Measurements from ENCODE around the gene IL23A.
A peak's percentile ranks its signal among the peaks of the same experiment; 100 is the strongest.

Gene IL23A

DNA sequence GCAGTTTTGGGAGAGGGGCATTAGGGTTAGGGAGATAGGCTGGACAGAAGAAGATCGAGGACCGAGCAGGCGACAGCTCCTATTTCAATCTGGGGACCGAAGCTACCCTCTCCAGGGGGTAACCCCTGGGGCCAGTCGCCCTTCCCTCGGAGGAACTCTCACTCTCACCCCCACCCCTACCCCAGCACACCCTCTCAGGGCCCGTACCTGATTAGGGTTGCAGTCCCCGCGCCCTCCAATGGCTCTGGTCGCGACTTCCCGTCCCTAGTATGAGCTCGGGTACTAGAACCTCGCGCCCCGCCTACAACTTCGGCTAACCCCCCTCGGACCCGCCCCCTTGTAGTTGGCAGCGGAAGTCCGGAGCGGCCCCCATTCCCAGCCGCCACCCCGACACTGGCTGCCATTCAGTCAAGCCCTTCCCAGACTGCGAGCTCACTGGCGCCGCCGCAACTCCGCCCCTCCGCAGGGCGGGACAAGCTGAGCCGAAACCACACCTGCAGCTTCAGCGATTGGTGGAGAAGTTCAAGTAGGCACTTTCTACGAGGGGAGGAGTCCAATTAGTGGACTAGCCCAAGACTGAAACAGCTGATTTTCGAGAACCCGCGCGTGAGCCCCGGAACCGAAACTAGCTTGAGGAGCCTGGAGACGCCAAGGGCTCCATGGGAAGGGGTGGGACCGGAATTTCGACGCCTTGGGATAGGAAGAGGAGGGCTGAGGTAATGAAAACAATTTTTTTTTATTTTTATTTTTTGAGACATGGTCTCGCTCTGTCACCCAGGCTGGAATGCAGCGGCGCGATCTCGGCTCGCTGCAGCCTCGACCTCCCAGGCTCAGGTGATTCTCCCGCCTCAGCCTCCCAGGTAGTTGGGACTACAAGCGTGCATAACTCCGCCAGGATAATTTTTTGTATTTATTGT lies 21.4 kb downstream of the IL23A start, which contains the start of gene STAT2:
Gene STAT2 (minus strand): TSS at position 257 of the 917 bp plus-strand sequence. CDS start 3,536 bp downstream, outside the sequence.
- H3K27ac ChIP-seq (replicated peaks): peak within 1 kb of the TSS; percentile 66
- DNase-seq (ENCODE audit: low read depth in 1 of 2, low spot score in 1 of 2): peak; percentile 100
- no peaks in the 10 kb centered on the region for H3K27me3 ChIP-seq (ENCODE audit: insufficient read depth, poor library complexity, severe bottlenecking)
- TF ChIP-seq, protein P1, sequence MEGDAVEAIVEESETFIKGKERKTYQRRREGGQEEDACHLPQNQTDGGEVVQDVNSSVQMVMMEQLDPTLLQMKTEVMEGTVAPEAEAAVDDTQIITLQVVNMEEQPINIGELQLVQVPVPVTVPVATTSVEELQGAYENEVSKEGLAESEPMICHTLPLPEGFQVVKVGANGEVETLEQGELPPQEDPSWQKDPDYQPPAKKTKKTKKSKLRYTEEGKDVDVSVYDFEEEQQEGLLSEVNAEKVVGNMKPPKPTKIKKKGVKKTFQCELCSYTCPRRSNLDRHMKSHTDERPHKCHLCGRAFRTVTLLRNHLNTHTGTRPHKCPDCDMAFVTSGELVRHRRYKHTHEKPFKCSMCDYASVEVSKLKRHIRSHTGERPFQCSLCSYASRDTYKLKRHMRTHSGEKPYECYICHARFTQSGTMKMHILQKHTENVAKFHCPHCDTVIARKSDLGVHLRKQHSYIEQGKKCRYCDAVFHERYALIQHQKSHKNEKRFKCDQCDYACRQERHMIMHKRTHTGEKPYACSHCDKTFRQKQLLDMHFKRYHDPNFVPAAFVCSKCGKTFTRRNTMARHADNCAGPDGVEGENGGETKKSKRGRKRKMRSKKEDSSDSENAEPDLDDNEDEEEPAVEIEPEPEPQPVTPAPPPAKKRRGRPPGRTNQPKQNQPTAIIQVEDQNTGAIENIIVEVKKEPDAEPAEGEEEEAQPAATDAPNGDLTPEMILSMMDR (IDR thresholded peaks at IDR 0.05; ENCODE audit: insufficient read depth, low read length): no peak
- TF ChIP-seq POLR2AphosphoS5 (IDR thresholded peaks at IDR 0.05; ENCODE audit: low read depth) (peak; percentile 78), SPI1 (IDR thresholded peaks at IDR 0.05; ENCODE audit: borderline replicate concordance, low read depth) (peak; percentile 82; the same call in 1 of the 2 replicates), GABPA (IDR thresholded peaks at IDR 0.05; ENCODE audit: low read depth) (peak; percentile 69)
- TF ChIP-seq, protein P2, sequence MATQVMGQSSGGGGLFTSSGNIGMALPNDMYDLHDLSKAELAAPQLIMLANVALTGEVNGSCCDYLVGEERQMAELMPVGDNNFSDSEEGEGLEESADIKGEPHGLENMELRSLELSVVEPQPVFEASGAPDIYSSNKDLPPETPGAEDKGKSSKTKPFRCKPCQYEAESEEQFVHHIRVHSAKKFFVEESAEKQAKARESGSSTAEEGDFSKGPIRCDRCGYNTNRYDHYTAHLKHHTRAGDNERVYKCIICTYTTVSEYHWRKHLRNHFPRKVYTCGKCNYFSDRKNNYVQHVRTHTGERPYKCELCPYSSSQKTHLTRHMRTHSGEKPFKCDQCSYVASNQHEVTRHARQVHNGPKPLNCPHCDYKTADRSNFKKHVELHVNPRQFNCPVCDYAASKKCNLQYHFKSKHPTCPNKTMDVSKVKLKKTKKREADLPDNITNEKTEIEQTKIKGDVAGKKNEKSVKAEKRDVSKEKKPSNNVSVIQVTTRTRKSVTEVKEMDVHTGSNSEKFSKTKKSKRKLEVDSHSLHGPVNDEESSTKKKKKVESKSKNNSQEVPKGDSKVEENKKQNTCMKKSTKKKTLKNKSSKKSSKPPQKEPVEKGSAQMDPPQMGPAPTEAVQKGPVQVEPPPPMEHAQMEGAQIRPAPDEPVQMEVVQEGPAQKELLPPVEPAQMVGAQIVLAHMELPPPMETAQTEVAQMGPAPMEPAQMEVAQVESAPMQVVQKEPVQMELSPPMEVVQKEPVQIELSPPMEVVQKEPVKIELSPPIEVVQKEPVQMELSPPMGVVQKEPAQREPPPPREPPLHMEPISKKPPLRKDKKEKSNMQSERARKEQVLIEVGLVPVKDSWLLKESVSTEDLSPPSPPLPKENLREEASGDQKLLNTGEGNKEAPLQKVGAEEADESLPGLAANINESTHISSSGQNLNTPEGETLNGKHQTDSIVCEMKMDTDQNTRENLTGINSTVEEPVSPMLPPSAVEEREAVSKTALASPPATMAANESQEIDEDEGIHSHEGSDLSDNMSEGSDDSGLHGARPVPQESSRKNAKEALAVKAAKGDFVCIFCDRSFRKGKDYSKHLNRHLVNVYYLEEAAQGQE (IDR thresholded peaks at IDR 0.05; ENCODE audit: insufficient replicate concordance, low read depth): peak; percentile 48
- H3K4me3 ChIP-seq (replicated peaks; ENCODE audit: insufficient read depth, low read length): peak within 1 kb of the TSS; percentile 90

DNA sequence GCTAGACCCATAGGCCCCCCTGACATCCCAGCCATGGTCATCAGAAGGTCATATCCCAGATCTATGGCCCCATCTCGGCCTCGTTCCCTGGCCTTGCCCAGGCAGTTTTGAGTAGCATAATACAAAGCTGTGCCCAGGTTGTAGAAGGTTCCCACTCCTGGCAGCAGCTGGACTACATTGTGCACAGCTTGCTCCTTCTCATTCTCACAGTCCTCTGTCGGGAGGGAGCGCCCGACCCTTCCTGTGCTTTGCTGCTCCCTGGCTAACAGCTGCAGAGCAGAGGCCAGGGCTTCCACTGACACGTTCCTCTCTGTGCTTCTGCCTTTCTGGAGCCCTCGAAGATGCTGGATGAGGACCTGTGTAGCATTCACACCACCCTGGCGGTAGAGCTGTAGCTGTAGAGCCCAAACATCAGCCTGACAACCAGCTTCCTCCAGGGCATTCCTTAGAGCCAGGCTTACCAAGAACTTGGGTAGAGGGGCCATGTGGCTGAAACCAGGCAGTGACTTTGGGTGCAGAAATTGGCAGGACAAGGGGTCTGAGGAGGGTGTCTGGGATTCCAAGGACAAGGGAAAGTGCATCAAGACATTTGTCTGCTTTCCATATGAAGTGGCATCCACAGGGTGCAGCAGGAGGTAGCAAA lies 22.9 kb downstream of the IL23A start:
- Histone ChIP-seq H3K4me3 (replicated peaks; ENCODE audit: insufficient read depth, low read length) (no peak overlapping the region), H3K27me3 (ENCODE audit: insufficient read depth, poor library complexity, severe bottlenecking) (no peaks in the 10 kb centered on the region), H3K27ac (replicated peaks) (no peak overlapping the region)
- no peak for DNase-seq (ENCODE audit: low read depth in 1 of 2, low spot score in 1 of 2)
- no peak for TF ChIP-seq SPI1 (IDR thresholded peaks at IDR 0.05; ENCODE audit: borderline replicate concordance, low read depth)
- no peak for TF ChIP-seq POLR2AphosphoS5 (IDR thresholded peaks at IDR 0.05; ENCODE audit: low read depth)
- no peak for TF ChIP-seq GABPA (IDR thresholded peaks at IDR 0.05; ENCODE audit: low read depth)
- TF ChIP-seq, protein P2 (IDR thresholded peaks at IDR 0.05; ENCODE audit: insufficient replicate concordance, low read depth): no peak
- TF ChIP-seq, protein P1 (IDR thresholded peaks at IDR 0.05; ENCODE audit: insufficient read depth, low read length): no peak

DNA sequence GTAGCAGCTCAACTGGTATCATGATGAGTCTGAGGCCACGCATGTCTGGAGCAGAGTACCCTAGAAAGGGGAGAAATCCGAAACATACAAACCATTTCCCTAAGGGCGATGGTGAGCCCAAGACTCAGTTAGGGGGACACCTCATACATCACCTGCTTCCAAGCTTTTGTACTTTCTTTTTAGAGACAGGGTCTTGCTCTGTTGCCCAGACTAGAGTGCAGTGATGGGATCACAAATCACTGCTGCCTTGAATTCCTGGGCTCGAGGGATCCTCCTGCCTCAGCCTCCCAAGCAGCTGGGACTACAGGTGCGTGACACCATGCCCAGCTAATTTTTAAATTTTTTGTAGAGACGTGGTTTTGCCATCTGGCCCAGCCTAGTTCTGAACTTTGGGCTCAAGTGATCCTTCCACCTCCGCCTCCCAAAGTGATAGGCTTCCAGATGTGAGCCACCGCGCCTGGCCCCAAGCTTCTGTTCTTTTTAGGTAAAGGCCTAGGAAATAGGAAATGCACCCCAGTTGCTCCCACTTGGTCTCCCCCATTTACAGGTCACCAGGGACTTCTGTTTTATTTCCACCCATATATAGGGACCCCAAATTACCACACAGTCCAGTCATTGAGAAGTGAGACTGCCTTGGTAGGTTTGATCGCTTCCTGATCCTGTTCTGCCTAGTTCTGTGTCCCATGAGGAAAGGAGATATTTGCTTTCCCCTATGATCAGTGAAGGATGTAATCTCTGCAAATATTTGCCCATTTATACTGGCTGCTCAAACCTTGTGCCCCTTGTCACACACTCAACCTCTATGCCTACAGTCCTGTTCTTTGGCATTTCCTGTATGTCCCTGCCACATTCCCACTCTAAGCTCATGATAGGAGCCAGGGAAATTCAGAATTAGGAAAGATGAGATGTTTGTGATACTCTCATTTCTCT lies 23.7 kb downstream of the IL23A start, which contains the start of gene APOF:
Gene APOF (minus strand): TSS at position 728 of the 930 bp plus-strand sequence. CDS start 112 bp downstream, at position 616.
- Histone ChIP-seq H3K4me3 (replicated peaks; ENCODE audit: insufficient read depth, low read length) (no peak within 1 kb of the TSS), H3K27me3 (ENCODE audit: insufficient read depth, poor library complexity, severe bottlenecking) (no peaks in the 10 kb centered on the region), H3K27ac (replicated peaks) (no peak within 1 kb of the TSS)
- TF ChIP-seq, protein P2 (IDR thresholded peaks at IDR 0.05; ENCODE audit: insufficient replicate concordance, low read depth): no peak
- no peak for TF ChIP-seq SPI1 (IDR thresholded peaks at IDR 0.05; ENCODE audit: borderline replicate concordance, low read depth)
- no peak for TF ChIP-seq GABPA (IDR thresholded peaks at IDR 0.05; ENCODE audit: low read depth)
- TF ChIP-seq POLR2AphosphoS5 (IDR thresholded peaks at IDR 0.05; ENCODE audit: low read depth): no peak
- TF ChIP-seq, protein P1 (IDR thresholded peaks at IDR 0.05; ENCODE audit: insufficient read depth, low read length): no peak
- DNase-seq (ENCODE audit: low read depth in 1 of 2, low spot score in 1 of 2): no peak

Measured in HL-60 (cell line).